NCI-H1694 treated with DMSO at 0.1 percent for 48 hours (cell line): Measurements from ENCODE around the gene ATF4.

Source experiments
- DNase-seq: peaks from one replicate; lab custom pipeline; 2025; lab: John Stamatoyannopoulos, UW

The ATF4 gene

GRCh38 chr22:39558950-39559349, 38.6 kb downstream of the ATF4 start:
- DNase-seq = no peak

- DNase-seq = no peak
Observed at GRCh38 chr22:39559456-39560105, 39.2 kb downstream of the ATF4 start.

GRCh38 chr22:39560127-39560526, 39.8 kb downstream of the ATF4 start:
- DNase-seq = no peak

DNA sequence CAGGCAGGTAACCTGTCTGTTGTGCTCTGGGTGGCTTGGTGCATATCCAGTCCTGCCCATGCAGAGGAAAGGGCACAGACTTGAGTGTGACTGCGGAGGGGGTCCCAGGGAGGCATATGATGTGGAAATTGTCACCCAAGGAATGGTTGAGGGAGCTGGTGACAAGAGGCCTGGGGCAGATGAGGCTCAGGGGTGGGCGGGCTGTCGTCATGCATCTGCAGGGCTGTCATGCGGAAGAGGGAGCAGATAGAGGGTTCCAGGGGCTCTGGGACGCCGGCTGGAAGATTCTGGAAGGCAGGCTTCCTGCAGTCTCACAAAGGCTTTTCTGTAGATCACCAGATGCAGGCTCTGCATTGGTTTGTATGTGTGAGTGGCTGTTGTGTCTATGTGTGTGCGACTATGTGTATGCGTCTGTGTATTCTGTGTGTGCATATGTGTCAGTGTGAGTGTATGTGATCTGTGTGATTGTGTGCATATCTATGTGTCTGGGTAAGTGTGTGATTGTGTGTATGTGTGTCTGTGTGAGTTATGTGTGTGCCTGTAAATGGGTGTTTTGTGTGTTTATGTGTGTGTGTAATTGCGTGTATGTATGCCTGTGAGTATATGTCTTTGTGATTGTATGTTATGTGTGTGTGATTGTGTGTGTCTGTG, 42.6 kb downstream of the ATF4 start:
- DNase-seq = no peak

- no peak for DNase-seq
Observed at GRCh38 chr22:39563571-39564428, 43.4 kb downstream of the ATF4 start.

DNA sequence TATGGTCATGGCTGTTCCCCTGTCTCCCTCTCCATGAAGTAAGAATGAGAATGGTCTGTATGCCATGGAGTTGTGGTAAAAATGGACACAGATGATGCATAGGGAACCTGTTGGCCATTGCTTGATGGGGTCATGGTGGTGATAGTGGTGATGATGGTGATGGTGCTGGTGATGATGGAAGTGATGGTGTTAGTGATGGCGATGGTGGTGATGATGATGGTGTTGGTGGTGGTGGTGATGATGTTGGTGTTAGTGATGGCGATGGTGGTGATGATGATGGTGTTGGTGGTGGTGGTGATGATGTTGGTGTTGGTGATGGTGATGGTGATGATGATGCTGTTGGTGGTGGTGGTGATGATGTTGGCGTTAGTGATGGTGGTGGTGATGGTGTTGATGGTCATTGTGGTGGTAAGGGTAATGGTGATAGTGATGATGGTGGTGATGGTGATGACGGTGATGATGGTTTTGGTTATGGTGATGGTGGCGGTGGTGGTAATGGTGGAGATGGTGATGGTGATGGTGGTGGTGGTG, 45.1 kb downstream of the ATF4 start:
- no peak for DNase-seq

DNA sequence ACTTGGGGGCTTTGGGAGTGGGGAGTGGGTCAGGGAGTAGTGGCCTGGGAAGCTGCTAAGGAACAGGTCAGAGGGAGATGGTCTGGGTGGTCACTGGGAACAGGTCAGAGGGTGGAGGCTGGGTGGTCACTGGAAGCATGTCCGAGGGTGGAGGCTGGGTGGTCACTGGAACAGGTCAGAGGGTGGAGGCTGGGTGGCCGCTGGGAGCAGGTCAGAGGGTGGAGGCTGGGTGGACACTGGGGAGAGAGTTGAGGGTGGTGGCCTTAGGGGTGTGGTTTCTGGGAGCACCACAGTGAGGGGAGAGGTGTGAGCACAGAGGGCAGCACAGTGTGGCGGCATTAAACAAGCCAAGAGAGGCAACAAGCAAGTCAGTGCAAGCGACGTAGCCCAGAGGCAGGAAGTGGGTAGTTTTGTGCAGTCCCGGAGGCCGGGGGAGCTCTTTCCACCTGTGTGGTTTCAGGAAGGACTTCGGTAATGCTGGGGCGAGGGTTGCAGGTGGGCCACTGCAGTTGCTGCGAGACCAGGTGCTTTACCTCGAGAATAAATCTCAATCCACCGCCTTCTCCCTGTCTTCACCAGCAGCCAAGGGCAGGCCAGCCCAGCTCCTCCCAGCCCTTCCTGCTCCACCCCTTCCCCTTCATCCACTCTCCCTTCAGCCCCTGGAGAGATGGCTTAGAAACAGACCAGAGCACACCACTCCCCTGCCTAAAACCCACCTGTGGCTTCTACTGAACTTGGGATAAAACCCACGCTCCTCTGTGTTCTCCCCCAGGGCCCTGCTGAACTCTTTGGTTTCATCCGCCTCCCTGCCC, 47.0 kb downstream of the ATF4 start:
- DNase-seq = no peak

DNA sequence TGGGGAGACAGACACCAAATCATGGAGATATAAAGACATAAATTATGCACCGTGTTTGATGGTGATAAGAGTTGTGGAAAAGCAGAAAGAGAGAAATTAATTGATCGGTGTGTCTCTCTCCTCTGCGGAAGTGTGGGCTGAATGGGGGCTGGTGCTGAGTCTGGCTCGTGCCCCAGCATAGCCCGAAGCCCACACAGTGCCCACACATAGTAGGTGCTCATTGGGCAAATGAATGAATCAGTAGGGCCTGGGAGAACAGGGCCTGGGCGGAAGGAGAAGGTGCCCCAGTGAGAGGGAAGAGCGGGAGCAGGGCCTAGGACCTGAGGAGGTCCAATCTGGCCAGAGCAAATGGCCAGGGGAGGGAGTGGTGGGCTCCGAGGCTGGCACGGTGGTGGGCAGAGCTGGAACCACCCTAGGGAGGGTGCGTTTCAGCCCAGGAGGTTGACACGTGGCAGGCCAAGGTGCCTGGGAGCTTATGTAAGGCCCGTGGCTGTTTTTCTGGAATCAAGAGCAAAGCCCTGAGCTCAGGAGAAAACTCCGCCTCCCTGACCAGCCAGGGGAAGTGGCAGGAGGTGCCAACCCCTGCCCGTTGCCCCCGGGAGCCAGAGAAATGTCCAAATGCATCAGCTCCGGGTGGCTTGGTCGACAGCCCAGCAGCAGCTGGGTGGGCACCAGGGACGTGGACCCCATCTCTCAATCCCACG, 48.1 kb downstream of the ATF4 start:
- no peak for DNase-seq

GRCh38 chr22:39569066-39569465, 48.7 kb downstream of the ATF4 start:
- no peak for DNase-seq

DNA sequence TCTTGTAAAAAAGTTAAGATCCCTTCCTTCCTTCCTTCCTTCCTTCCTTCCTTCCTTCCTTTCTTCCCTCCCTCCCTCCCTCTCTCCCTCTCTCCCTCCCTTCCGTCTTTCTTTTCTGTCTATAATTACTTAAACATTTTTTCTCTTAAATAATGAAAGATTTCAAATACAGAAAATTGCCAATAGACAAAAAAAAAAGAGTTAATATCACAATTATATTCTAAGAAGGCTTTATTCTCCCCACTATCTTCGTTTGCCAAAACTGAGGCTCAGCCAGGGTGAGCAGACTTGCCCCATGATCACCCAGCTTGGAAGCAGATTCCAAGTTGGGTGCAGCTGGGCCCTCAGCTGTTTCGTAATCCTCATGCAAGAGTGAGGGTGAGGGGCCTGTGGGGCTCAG, 49.9 kb downstream of the ATF4 start:
- DNase-seq = no peak

GRCh38 chr22:39570665-39571064, 50.3 kb downstream of the ATF4 start, which contains the start of gene CACNA1I:
CACNA1I (plus strand) TSS chr22:39570753; CDS start chr22:39570753, 0 bp downstream.
- DNase-seq = no peak

DNA sequence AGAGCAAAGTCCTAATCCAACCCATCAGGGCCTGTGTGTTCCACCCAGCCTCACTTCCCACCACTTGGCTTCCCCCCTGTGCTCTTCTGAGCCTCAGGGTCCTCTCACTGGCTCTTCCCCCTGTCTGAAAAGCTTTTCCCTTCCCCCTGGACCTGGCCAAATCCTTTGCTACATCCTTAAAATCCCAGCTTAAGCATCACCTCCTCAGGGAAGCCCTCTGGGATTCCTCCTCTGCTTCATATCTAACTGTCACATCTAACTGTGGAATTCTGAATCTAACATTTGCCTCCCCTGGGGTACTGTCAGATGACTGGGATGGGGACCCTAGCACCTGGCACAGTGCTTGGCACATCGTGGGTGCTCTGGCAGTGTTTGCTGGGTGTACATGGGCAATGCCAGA, 51.2 kb downstream of the ATF4 start:
- no peak for DNase-seq
